DMS 273 treated with DMSO at 0.1 percent for 48 hours (cell line): ENCODE data around the gene C20orf173.

Source experiments
- DNase-seq: peaks from one replicate; lab custom pipeline; 2025; lab: John Stamatoyannopoulos, UW

C20orf173 gene

DNA sequence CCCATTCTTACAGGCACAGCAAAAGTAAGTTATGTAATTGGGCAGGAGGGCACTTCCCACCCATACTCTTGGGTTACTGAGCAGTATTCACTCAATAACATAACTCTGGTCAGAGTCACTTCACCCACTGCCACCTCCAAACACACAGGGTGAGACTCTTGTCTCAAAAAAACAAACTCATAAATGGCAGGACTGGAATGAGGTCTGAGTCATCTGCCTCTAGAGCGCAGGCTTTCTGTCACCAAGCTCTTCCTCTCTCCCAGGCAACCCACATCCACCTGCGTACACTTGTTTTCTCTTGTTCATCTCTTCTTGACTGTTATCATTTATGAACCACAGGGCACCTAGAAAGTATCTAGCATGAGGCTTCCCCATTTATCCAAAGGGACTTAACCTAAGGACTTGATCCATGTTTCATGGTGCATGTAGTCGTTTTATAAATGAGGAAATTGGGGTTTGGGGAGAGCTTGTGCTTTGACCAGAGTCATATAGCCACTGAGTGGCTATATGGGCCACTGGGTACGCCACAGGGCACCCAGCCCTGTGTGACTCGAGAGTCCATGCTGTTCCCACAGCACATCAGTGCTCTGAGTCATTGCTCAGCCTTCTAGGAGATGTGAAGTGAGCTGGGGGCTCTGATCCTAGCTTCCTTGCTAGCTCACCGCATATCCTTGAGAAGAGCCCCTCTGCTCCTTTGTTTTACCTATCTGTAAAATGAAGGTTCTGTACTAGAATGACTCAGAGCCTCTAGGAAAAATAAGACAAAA, 22.4 kb downstream of the C20orf173 start:
- no peak for DNase-seq

DNA sequence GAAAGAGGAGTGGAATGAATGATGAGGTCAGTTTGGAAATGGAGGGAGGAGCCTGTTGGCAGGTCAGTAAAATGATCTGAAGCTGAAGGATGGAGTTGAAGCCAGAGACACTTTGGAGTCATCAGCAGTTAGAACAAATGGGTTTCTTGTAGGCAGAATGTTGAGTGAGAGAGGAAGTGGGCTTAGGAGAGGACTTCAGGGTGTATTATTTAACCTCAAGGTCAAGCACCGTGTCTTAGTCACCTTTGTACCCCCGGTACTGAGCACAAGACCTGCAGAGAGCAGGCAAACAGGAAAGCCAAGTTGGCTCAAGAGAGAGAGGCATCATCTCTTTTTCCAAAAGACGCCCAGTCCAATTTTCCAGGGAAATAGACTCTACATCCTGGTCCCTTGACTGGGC, 23.3 kb downstream of the C20orf173 start:
- no peak for DNase-seq

DNA sequence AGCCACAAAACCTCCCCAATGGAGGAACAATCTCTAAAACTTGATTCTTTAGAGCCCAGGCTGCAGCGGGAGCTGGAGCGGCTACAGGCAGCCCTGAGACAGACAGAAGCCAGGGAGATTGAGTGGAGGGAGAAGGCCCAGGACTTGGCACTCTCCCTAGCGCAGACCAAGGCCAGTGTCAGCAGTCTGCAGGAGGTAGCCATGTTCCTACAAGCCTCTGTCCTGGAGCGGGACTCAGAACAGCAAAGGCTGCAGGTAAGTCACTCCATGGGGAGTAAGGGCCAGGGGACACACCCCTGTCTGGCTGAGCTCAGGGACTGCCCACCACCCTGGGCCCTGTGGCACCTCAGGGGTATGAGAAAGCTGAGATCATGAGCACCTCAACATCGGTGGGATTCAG, 24.7 kb downstream of the C20orf173 start:
- no peak for DNase-seq

DNA sequence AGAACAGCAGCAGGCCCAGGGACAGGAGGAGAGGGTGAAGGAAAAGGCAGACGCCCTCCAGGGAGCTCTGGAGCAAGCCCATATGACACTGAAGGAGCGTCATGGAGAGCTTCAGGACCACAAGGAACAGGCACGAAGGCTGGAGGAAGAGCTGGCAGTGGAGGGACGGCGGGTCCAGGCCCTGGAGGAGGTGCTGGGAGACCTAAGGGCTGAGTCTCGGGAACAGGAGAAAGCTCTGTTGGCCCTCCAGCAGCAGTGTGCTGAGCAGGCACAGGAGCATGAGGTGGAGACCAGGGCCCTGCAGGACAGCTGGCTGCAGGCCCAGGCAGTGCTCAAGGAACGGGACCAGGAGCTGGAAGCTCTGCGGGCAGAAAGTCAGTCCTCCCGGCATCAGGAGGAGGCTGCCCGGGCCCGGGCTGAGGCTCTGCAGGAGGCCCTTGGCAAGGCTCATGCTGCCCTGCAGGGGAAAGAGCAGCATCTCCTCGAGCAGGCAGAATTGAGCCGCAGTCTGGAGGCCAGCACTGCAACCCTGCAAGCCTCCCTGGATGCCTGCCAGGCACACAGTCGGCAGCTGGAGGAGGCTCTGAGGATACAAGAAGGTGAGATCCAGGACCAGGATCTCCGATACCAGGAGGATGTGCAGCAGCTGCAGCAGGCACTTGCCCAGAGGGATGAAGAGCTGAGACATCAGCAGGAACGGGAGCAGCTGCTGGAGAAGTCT, 25.5 kb downstream of the C20orf173 start:
- DNase-seq = peak; percentile 30

DNA sequence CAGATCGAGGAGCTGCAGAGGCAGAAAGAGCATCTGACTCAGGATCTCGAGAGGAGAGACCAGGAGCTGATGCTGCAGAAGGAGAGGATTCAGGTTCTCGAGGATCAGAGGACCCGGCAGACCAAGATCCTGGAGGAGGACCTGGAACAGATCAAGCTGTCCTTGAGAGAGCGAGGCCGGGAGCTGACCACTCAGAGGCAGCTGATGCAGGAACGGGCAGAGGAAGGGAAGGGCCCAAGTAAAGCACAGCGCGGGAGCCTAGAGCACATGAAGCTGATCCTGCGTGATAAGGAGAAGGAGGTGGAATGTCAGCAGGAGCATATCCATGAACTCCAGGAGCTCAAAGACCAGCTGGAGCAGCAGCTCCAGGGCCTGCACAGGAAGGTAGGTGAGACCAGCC, 26.2 kb downstream of the C20orf173 start:
- no peak for DNase-seq

DNA sequence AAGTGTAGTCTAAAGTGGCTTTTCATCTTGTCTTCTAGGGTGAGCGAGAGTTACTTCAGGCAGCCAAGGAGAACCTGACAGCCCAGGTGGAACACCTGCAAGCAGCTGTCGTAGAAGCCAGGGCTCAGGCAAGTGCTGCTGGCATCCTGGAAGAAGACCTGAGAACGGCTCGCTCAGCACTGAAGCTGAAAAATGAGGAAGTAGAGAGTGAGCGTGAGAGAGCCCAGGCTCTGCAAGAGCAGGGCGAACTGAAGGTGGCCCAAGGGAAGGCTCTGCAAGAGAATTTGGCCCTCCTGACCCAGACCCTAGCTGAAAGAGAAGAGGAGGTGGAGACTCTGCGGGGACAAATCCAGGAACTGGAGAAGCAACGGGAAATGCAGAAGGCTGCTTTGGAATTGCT, 27.1 kb downstream of the C20orf173 start:
- DNase-seq = no peak

DNA sequence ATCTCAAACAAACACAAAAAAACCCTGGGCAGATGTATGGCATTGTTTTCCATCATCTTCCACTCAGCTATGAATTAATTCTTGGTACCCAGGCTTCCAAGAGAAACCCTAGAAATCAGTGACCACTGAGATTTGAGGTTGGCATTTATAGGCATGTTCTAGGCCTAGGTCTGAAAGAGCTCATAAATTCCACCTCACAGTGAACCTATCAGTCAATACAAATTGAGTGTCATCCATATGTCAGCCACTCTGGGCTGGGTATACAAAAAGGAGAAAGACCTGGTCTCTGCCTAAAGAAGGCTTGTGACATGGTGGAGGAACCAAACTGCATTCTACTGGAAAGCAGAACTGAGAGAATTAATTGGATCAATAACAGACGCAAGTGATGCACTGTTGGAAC, 30.2 kb downstream of the C20orf173 start:
- DNase-seq = no peak

DNA sequence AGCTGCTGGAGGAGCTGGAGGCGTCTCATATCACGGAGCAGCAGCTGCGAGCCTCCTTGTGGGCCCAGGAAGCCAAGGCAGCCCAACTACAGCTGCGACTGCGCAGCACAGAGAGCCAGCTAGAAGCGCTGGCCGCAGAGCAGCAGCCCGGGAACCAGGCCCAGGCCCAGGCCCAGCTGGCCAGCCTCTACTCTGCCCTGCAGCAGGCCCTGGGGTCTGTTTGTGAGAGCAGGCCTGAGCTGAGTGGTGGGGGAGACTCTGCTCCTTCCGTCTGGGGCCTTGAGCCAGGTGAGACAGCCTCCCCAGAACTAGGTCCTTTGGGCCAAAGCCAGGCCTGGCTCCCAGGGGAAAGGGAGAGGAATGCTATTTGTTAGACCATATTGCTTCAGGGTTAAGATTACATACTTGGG, 31.7 kb downstream of the C20orf173 start:
- peak; percentile 74 for DNase-seq

DNA sequence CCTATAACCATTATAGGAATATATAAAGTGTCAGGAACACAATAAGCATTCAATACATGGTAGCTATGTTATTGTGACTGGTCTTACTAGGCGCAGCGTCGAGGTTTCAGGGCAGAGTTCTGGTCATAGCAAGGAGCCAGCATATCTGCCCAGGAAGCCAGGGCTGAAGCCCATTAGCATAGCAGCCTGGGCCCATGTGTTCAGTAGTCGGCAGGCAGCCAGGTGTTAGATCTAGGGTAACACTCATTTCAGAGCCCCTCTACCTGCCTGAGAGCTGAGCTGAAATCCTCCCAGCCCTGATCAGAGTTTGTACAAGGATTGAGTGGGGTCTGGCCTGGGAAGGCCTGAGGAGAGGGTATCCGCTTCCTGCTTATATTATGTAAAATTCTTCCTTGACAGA, 32.1 kb downstream of the C20orf173 start:
- DNase-seq = peak; percentile 80

DNA sequence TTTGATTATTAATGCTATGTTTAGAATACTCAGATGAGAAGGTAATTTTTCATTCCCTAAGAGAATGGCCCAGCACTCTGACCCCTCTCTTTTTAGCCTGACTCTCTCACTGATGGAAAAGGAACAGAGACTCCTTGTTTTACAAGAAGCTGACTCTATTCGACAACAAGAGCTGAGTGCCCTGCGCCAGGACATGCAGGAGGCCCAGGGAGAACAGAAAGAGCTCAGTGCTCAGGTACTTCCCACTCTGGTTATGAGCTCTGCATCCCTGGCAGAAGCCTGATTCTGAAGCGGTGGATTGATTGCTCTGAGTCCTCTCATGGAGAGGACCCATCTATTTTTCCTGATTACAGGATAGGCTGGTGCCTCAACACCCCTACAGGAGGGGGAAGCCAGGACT, 33.0 kb downstream of the C20orf173 start:
- DNase-seq = no peak

DNA sequence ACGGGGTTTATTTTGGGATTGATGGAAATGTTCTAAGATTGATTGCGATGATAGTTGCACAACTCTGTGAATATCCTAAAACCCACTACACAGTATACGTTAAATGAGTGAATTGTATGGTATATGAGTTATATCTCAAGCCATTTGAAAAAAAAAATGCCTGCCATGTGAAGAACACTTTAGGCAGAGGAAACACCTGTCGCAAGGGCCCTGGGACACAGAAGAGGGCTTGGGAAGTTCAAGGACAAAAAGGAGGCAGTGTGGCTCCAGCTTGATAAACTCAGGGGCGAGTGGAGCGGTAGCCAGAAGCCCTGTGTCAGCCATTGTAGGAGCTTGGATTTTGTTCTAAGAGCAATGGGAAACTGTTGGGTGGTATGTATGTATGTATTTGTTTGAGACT, 37.1 kb downstream of the C20orf173 start:
- no peak for DNase-seq

DNA sequence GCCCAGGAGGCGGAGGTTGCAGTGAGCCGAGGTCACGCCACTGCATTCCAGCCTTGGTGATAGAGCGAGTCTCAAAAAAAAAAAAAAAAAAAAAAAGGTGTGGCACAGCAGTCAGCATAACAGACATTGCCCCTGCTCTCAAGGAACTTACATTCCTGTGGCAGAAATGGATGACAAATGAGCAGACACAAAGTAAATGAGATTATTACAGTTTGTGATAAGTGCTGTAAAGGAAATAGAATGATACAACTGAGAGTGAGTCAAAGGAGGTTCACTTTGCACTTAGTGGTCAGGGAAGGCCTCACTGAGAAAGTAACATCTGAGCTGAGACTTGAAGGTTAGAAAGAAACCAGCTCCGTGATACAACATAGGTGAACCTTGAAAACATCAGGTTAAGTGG, 37.6 kb downstream of the C20orf173 start:
- DNase-seq = no peak

DNA sequence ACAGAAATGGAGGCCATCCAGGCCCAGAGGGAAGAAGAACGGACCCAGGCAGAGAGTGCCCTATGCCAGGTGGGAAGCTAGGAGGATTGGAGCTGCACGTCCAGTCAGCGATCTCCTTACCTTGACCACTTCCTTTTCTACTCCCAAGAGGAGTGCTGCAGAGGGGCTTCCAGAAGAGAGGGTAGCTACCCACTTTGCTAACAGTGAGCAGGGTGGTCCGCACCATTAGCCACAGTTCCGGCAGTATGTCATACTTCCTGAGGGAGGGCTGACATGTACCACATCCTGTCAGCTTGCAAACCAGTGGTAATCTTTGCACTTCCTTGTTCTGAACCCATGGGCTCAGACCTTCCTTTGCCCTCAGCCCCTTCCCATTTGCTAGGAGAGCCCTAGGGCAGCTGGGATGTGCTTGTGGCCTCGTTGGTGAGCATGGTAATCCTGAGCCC, 38.7 kb downstream of the C20orf173 start:
- no peak for DNase-seq

DNA sequence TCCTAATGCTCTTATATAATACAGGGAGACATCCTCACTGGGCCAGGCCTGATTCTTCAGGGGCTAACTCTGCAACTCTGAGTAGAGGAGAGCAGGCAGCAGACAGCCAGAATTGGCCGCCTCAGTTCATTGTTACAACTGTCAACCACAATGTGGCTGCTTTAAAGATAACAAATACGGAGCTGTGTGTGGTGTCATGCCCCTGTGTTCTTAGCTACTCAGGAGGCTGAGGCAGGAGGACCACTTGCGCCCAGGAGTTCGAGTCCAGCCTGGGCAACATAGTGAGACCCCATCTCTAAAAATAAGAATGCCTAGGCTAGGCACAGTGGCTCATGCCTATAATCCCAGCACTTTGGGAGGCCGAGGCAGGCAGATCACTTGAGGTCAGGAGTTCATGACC, 39.7 kb downstream of the C20orf173 start:
- no peak for DNase-seq

DNA sequence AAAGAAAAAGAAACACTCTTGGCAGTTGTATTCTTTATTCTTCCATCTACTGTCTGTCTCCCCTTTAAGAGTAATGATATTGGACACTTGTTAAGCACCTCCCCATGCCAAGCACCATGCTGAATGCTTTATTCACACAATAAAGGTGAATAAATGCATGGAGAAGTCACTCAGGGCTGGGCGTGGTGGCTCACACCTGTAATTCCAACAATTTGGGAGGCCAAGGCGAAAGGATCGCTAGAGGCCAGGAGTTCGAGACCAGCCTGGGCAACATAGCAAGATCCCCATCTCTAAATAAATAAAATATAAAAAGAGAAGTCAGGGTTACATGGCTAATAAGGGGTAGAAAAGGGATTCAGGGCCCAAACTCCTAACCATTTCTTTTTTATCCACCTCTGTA, 42.0 kb downstream of the C20orf173 start:
- DNase-seq = no peak

DNA sequence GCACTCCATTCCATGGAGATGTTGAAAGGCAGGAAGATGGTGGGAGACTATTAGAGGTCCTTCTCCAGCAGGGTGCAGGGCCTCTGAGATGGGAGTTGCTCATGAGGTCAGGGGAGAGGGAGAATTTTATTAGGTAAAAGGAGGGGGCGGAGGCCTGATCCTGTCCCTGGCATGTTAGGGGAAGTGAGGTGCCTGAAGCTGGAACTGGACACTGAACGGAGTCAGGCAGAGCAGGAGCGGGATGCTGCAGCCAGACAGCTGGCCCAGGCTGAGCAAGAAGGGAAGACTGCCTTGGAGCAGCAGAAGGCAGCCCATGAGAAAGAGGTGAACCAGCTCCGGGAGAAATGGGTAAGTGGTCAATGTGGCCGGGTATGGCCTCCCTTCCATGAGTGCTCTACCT, 49.7 kb downstream of the C20orf173 start:
- no peak for DNase-seq

DNA sequence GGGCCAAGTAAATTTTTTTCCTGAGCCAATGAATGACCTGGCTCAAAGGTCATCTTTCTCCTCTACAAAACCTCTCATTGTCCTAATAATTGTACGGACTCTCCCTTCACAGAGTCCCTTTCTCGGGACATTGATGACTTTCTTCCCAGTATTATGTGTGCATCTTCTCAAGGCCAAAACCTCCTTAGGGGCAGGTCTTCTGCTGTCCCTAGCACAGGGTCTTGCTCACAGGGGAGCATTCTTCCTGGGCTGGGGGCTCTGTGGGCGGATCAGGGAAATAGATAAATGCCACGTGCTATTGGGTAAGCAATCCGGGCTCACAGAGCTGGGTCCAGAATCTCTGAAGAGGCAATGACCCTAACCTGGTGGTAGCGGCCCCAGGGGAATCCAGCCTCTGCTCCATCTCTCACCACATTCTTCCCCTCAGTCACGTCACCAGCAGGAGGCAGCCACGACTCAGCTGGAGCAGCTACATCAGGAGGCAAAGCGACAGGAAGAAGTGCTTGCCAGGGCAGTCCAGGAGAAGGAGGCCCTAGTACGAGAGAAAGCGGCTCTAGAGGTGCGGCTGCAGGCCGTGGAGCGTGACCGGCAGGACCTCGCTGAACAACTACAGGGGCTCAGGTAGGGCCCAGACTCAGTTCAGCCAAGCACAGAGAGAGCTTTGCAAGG, 50.5 kb downstream of the C20orf173 start:
- DNase-seq = no peak
